Neutrophil (primary cell): ENCODE data around the gene ZNF429.

Experiments used
- H3K27ac ChIP-seq: fragments of 200-600 bp; sonication (generic); 2 replicates; pipeline ENCODE4 v1.5.1; 2016; ENCODE audit warnings: mild to moderate bottlenecking, moderate library complexity
- H3K27me3 ChIP-seq: fragments of 200-600 bp; sonication (generic); 2 replicates; pipeline ENCODE4 v1.6.0; 2016; ENCODE audit warnings: mild to moderate bottlenecking
- H3K36me3 ChIP-seq: fragments of 200-600 bp; sonication (generic); 2 replicates; pipeline ENCODE4 v1.5.1; 2017
- H3K4me1 ChIP-seq, 2 experiments: fragments of 200-600 bp in 1 of 2; sonication (generic) in 1 of 2; 1 replicate in 1 of 2; 2 replicates in 1 of 2; pipeline versions ENCODE4 v1.5.1 to v1.6.1; 2013 to 2016; ENCODE audit warnings: low read depth in 1 of 2, low read length in 1 of 2, mild to moderate bottlenecking in 1 of 2, moderate library complexity in 1 of 2; ENCODE audit not compliant: control insufficient read depth in 1 of 2, insufficient read depth in 1 of 2
- H3K4me3 ChIP-seq, 2 experiments: fragments of 200-600 bp in 1 of 2; sonication (generic) in 1 of 2; 1 replicate in 1 of 2; 2 replicates in 1 of 2; pipeline ENCODE4 v1.5.1; 2013 to 2016; ENCODE audit warnings: low read depth in 1 of 2, low read length in 1 of 2, mild to moderate bottlenecking in 1 of 2, moderate library complexity in 1 of 2
- H3K9me3 ChIP-seq: fragments of 200-600 bp; sonication (generic); 2 replicates; pipeline ENCODE4 v1.5.1; 2016
- CTCF ChIP-seq: fragments of 200-600 bp; sonication (generic); IDR thresholded peaks from 2 replicates; pipeline ENCODE4 v1.5.1; 2016; ENCODE audit warnings: antibody characterized with exemption

The ZNF429 gene

DNA sequence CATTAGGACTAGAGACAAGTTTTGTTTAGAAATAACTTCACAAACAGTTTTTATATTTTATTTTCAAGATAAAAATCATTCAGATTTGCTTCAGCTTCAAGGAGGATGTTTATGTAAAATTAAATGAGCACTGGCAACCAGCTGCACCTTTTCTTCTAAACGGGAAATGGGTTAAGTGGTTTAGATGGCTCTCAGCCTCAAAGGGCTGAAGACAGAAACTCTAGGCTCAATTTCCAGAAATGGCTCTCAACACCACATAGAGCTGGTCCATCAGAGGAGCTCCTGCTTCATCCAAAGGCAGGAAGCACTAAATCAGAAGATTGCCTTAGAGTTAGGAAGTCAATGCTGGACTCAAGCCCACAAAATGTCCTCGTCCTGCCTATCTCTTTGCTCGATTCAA is 74.7 kb downstream of the ZNF429 start:
- Histone ChIP-seq H3K27ac (no peak overlapping the region), H3K27me3 (peaks cover 3% of the 10 kb centered on the region), H3K36me3 (no peaks in the 10 kb centered on the region), H3K9me3 (no peaks in the 10 kb centered on the region), H3K4me3 (no peak overlapping the region), H3K4me1 (no peaks in the 10 kb centered on the region)
- TF ChIP-seq CTCF: no peak

GRCh38 chr19:21580818-21581217 is 75.4 kb downstream of the ZNF429 start:
- Histone ChIP-seq H3K27me3 (peaks cover 10% of the 10 kb centered on the region), H3K27ac (no peak overlapping the region), H3K9me3 (no peaks in the 10 kb centered on the region), H3K4me3 (no peak overlapping the region), H3K36me3 (no peaks in the 10 kb centered on the region), H3K4me1 (peaks cover 0 to 7% of the 10 kb centered on the region in 2 experiments)
- no peak for TF ChIP-seq CTCF

GRCh38 chr19:21581646-21582240 is 76.3 kb downstream of the ZNF429 start:
- no peak overlapping the region for H3K27ac ChIP-seq
- H3K4me3 ChIP-seq: no peak overlapping the region
- no peaks in the 10 kb centered on the region for H3K36me3 ChIP-seq
- no peak for TF ChIP-seq CTCF
- peaks cover 19% of the 10 kb centered on the region for H3K27me3 ChIP-seq
- H3K9me3 ChIP-seq: no peaks in the 10 kb centered on the region
- H3K4me1 ChIP-seq: peaks cover 2 to 7% of the 10 kb centered on the region in 2 experiments

- no peak overlapping the region for H3K27ac ChIP-seq
- no peak overlapping the region for H3K4me3 ChIP-seq
- H3K4me1 ChIP-seq: peaks cover 2 to 7% of the 10 kb centered on the region in 2 experiments
- no peaks in the 10 kb centered on the region for H3K9me3 ChIP-seq
- H3K27me3 ChIP-seq: peaks cover 36% of the 10 kb centered on the region
- no peak for TF ChIP-seq CTCF
- H3K36me3 ChIP-seq: no peaks in the 10 kb centered on the region
Observed at GRCh38 chr19:21584537-21584936, 79.1 kb downstream of the ZNF429 start.

DNA sequence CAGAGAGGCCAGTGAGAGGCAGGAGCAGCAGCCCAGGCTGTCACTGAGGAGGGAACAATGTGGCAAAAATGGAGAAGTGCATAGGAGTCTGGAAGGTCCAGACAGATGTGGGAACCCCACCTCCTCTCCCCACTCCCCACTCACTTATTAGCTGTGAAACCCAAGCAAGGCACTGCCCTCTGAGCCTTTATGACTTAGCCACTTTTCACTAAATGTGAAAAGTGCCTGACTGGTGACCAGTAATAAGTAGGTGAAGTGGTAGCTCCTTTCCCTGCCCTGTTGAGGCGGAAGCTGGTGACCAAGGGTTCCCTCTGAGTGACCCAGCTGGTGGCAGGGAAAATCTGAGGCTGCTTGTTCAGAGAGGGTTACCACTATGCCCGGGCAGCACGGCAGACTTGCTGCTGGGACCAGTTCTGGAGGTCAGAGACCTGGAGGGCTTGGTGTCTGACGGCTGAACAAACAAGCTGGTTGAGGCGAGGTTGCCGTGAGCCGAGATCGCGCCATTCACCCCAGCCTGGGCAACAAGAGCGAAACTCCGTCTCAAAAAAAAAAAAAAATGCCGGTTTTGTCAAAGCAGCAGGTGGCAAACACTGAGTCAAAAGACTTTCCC is 80.0 kb downstream of the ZNF429 start:
- Histone ChIP-seq H3K27ac (peak overlapping the region; percentile 50), H3K27me3 (peaks cover 36% of the 10 kb centered on the region), H3K36me3 (no peaks in the 10 kb centered on the region), H3K4me3 (peak overlapping the region in 1 of 2 experiments; percentile 59), H3K4me1 (peaks cover 2 to 7% of the 10 kb centered on the region in 2 experiments), H3K9me3 (no peaks in the 10 kb centered on the region)
- TF ChIP-seq CTCF: no peak
